ENCODE measurements around the gene PTTG1IP. TPM values are rescaled to one million over a fixed set of nuclear protein-coding genes. Genes with fewer than 3 reads are reported as not detected.

PTTG1IP gene
- total and polyA plus RNA-seq, 3 donors from 2014 or later: 171 to 195 (median 190) TPM

DNA sequence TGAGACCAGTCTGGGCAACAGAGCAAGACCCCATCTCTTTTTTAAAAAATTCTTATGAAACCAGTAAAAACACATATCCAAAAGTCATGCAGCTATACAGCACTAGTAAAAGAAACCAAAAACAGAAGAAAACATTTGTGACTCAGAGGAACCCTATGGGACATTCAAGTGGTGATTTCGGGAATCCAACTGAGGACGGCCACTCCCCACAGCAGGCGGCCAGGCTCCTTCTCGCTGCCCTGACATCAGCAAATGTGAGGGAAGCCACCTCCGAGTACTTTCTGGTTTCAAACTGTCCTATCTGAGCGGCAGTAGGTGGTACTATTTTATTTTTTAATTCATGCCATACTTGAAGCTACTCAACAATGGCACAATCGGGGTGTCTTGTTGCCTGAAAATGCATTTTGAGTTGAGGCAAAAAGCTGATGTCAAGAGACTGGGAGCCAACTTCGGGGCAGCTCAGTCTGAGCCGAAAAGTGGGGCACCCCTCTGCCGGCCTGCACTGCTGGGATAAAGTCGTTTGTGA, 58.9 kb downstream of the PTTG1IP start:
- Histone ChIP-seq H3K4me3 (no peak overlapping the region), H3K27ac (no peak overlapping the region), H3K9me3 (no peaks in the 10 kb centered on the region), H3K4me1 (peaks cover 12% of the 10 kb centered on the region), H3K36me3 (ENCODE audit: low read depth, missing control alignments) (no peaks in the 10 kb centered on the region), H3K27me3 (no peaks in the 10 kb centered on the region)
- no peak for TF ChIP-seq CTCF (IDR thresholded peaks at IDR 0.05)
- TF ChIP-seq POLR2A (IDR thresholded peaks at IDR 0.05): no peak
- intact Hi-C loops (cut with DNase I; ENCODE audit: low total_unique reads): loop anchor here (5.0 to 10.0 kb wide), 2 partner anchors 58 to 120 kb away; partner anchors contain the start of gene PTTG1IP
- no peak for DNase-seq
- WGBS, 2 donors: 80 to 92% methylated on average over 10 to 11 of the region's 11 CpGs

GRCh38 chr21:44813727-44814126, 59.8 kb downstream of the PTTG1IP start:
- Histone ChIP-seq H3K27me3 (no peaks in the 10 kb centered on the region), H3K4me1 (peaks cover 11% of the 10 kb centered on the region), H3K9me3 (no peaks in the 10 kb centered on the region), H3K36me3 (ENCODE audit: low read depth, missing control alignments) (no peaks in the 10 kb centered on the region), H3K4me3 (no peak overlapping the region), H3K27ac (no peak overlapping the region)
- TF ChIP-seq CTCF (IDR thresholded peaks at IDR 0.05) (no peak), POLR2A (IDR thresholded peaks at IDR 0.05) (no peak)
- intact Hi-C loops (cut with DNase I; ENCODE audit: low total_unique reads): loop anchor here (10.0 kb wide), 1 partner anchor 121 kb away; no protein-coding TSS in a partner anchor
- DNase-seq: no peak
- WGBS, 2 donors: 88 to 92% methylated on average over 8 to 17 of the region's 18 CpGs

DNA sequence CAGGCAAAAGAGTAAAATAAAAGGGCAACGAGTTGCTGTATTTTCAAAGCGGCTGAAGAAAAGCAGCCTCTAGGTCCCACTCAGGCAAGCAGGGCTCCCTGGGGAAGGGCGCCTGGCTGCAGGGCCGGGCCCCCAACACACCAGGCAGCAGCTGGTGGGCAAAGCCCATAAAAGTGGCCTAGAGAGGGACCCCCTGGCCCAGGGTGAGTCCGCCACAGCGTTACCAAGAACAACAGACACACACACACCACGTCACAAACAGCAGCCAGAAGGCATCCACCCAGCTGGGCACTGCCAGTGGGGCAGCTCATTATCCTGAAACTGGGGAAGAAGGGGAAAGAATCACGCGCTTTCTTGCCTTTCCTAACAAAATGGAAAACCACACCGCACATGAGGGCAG, 60.3 kb downstream of the PTTG1IP start:
- WGBS, 2 donors: 90 to 93% methylated on average over 10 of the region's 10 CpGs
- Histone ChIP-seq H3K36me3 (ENCODE audit: low read depth, missing control alignments) (no peaks in the 10 kb centered on the region), H3K27me3 (no peaks in the 10 kb centered on the region), H3K9me3 (no peaks in the 10 kb centered on the region), H3K4me3 (no peak overlapping the region), H3K27ac (no peak overlapping the region), H3K4me1 (peaks cover 9% of the 10 kb centered on the region)
- DNase-seq: no peak
- no peak for TF ChIP-seq POLR2A (IDR thresholded peaks at IDR 0.05)
- TF ChIP-seq CTCF (IDR thresholded peaks at IDR 0.05): no peak
- intact Hi-C loops (cut with DNase I; ENCODE audit: low total_unique reads): loop anchor here (10.0 kb wide), 1 partner anchor 122 kb away; no protein-coding TSS in a partner anchor

DNA sequence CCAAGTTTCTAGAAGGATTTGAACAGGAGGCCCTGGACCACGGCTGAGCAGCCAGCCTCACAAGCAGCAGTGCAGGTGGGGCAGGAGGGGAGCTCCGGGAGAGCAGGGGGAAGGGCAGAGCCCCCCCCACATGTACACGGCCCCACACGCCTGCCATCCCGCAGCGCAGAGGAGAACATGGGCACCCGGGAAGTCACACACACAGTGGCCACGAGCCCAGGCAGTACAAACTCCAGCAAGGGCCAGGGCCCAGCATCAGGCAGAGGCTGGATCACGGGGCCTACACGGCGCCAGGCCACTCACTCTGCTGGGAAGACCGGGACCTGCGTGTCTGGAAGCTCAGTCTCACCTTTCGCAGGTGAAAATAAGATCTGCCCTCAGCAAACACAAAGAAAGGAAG, 60.9 kb downstream of the PTTG1IP start:
- no peak overlapping the region for H3K4me3 ChIP-seq
- peaks cover 9% of the 10 kb centered on the region for H3K4me1 ChIP-seq
- 68 to 92% methylated on average over 3 to 14 of the region's 14 CpGs for WGBS, 2 donors
- no peak for TF ChIP-seq CTCF (IDR thresholded peaks at IDR 0.05)
- no peak for TF ChIP-seq POLR2A (IDR thresholded peaks at IDR 0.05)
- H3K9me3 ChIP-seq: no peaks in the 10 kb centered on the region
- intact Hi-C loops (cut with DNase I; ENCODE audit: low total_unique reads): loop anchor here (10.0 kb wide), 1 partner anchor 122 kb away; no protein-coding TSS in a partner anchor
- no peak for DNase-seq
- no peaks in the 10 kb centered on the region for H3K36me3 ChIP-seq (ENCODE audit: low read depth, missing control alignments)
- H3K27ac ChIP-seq: no peak overlapping the region
- no peaks in the 10 kb centered on the region for H3K27me3 ChIP-seq

DNA sequence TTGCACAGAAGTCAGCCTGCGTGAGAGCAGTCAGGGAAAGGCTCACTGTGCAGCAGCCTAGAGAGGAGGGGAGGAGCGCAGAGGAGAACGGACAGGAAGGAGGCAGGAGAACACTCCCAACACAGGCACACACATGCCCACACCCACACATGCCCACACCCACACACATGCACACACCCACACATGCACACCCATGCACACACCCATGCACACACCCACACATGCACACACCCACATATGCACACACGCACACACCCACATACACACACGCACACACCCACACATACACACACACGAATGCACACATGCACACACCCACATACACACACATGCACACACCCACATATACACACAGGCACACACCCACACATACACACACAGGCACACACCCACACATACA, 62.7 kb downstream of the PTTG1IP start:
- TF ChIP-seq POLR2A (IDR thresholded peaks at IDR 0.05) (no peak), CTCF (IDR thresholded peaks at IDR 0.05) (no peak)
- no peak overlapping the region for H3K27ac ChIP-seq

More for the DNA sequence above, 62.7 kb downstream of the PTTG1IP start:
- H3K9me3 ChIP-seq: no peaks in the 10 kb centered on the region
- H3K4me1 ChIP-seq: no peaks in the 10 kb centered on the region
- H3K27me3 ChIP-seq: no peaks in the 10 kb centered on the region
- H3K4me3 ChIP-seq: no peak overlapping the region
- no peaks in the 10 kb centered on the region for H3K36me3 ChIP-seq (ENCODE audit: low read depth, missing control alignments)
- intact Hi-C loops (cut with DNase I; ENCODE audit: low total_unique reads): loop anchor here (10.0 kb wide), 1 partner anchor 124 kb away; no protein-coding TSS in a partner anchor
- 67 to 81% methylated on average over 3 to 6 of the region's 6 CpGs for WGBS, 2 donors
- DNase-seq: no peak

Data from testis (tissue), 3 donors.